ENCODE measurements around the gene CSPG4.
"Not testable (repeated sequence)": the region's sequence is repeated elsewhere in the genome, so short reads cannot be mapped to it uniquely, and the experiment has no call there.

GRCh38 chr15:75716249-75716950 is 3.8 kb upstream of the CSPG4 start:
- TF ChIP-seq, protein P1, sequence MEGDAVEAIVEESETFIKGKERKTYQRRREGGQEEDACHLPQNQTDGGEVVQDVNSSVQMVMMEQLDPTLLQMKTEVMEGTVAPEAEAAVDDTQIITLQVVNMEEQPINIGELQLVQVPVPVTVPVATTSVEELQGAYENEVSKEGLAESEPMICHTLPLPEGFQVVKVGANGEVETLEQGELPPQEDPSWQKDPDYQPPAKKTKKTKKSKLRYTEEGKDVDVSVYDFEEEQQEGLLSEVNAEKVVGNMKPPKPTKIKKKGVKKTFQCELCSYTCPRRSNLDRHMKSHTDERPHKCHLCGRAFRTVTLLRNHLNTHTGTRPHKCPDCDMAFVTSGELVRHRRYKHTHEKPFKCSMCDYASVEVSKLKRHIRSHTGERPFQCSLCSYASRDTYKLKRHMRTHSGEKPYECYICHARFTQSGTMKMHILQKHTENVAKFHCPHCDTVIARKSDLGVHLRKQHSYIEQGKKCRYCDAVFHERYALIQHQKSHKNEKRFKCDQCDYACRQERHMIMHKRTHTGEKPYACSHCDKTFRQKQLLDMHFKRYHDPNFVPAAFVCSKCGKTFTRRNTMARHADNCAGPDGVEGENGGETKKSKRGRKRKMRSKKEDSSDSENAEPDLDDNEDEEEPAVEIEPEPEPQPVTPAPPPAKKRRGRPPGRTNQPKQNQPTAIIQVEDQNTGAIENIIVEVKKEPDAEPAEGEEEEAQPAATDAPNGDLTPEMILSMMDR (IDR thresholded peaks at IDR 0.05), result not testable (repeated sequence)
- TF ChIP-seq POLR2A (IDR thresholded peaks at IDR 0.05), result not testable (repeated sequence)
